ENCODE results near the gene KCNQ1.

Gene KCNQ1

DNA sequence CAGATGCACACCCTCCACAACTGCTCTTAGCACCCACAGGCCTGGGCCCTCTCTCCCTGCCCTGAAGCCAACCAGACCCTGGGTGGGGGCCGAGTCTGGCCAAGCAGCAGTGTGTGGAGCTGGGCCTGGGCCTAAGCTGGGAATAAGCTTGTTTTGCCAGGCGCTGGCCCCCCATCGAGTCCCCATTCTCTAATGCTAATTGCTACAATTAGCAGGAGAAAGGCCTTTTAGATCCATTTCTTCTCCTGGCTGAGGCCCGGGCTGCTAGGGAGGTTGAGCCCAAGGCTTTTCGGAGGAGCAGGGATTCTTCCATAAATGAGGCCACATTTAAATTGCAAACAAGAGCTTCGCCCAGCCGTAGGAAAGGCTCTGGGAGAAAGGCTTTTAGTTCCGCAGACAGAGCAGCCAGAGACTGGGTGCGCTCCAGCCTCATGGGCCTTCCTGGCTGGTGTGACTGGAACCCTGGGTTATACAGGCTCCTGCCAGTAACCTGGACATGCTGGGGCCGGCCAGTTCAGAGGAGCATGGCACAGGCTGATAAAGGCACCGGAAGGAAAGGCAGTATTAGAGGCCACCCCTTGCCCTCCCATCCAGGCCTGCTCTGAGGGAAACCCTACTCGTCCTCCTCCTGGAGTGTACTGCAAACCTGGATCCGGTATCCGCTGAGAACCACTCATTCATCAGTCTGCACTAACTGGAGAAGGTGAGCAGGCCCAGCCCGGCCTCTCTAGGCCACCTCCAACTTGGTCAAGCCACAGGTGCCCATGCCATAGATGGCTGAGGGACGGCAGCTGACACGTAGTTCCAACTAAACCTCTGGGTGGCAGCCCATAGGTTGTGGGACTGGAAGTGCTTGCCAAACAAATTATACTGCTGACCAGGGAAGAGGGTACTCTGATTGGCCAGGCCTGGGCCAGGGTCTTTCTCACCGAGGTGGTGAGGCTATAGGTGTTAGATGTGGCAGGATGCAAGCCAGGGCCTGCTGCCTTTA is 248.8 kb downstream of the KCNQ1 start:
- no peak for DNase-seq (ENCODE audit: low read depth)
- TF ChIP-seq, protein P1, sequence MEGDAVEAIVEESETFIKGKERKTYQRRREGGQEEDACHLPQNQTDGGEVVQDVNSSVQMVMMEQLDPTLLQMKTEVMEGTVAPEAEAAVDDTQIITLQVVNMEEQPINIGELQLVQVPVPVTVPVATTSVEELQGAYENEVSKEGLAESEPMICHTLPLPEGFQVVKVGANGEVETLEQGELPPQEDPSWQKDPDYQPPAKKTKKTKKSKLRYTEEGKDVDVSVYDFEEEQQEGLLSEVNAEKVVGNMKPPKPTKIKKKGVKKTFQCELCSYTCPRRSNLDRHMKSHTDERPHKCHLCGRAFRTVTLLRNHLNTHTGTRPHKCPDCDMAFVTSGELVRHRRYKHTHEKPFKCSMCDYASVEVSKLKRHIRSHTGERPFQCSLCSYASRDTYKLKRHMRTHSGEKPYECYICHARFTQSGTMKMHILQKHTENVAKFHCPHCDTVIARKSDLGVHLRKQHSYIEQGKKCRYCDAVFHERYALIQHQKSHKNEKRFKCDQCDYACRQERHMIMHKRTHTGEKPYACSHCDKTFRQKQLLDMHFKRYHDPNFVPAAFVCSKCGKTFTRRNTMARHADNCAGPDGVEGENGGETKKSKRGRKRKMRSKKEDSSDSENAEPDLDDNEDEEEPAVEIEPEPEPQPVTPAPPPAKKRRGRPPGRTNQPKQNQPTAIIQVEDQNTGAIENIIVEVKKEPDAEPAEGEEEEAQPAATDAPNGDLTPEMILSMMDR (IDR thresholded peaks at IDR 0.05; ENCODE audit: low read depth, low read length, missing control alignments), result no peak
- H3K4me3 ChIP-seq (ENCODE audit: low read depth, low read length), result no peak overlapping the region
- in situ Hi-C loops (cut with HindIII; ENCODE audit: low sequenced_read_pairs), result no loop called here

DNA sequence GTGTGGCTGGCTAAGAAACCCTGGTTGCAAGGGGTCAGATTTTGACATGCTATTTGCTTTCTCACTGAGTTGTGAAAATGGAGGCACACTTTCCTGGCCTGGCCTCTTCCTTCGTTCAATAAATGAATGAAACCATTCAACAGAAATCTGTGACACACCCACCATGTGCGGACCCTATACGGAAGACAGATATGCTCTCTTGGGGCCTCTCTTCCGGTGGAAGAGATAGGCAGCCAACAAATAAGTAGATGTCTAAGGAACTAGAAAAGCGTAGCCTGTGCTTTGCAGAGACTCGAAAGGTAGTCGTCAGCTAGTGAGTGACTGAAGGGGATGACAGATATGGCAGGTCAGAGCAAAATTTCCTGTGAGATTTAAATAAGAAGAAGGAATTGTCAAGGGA is 249.7 kb downstream of the KCNQ1 start:
- no peak overlapping the region for H3K4me3 ChIP-seq (ENCODE audit: low read depth, low read length)

DNA sequence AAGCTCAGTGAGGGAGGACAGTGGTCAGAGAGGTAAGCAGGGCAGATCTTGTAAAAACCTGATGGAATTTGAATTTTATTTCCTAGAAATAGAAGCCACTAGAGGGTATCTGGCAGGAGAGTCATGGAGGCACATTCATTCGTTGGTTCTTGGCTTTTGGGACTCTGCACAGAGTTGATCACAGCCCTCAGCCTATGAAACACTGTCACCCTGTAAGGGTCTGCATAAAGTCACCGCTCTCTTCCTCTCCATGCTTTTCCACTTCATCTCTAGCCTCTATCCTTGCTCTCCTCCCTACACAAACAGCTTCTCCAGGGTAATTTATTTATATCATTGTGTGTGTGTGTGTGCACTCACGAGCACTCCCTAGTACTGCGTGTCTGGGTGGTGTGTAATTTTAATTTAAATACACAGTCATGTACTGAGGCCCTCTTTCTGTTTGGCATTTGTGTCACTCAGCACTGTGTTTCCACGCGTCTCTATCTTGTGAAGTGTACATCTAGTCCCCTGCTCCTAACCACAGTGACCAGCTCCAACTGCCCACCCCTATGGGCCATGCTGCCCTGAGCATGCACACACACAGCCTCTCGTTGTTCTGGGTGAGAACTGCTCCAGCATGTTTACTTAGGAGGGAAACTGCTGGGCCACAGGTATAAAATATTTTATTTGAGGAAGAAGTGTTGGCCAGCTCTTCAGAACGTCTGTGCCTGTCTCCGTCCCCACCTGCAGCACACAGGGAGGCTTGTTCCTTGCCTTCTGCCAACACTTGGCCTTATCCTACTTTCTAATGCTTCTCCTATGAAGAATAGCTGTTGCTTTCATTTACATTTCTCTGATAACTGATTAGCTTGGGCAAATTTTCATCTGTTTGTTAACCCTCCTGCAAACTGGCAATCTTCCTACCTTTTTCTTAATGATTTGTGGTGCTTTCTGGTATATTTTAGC is 250.5 kb downstream of the KCNQ1 start:
- in situ Hi-C loops (cut with HindIII; ENCODE audit: low sequenced_read_pairs), result no loop called here
- no peak for DNase-seq (ENCODE audit: low read depth)
- TF ChIP-seq, protein P1 (IDR thresholded peaks at IDR 0.05; ENCODE audit: low read depth, low read length, missing control alignments), result no peak
- no peak overlapping the region for H3K4me3 ChIP-seq (ENCODE audit: low read depth, low read length)

More for the DNA sequence above, 249.7 kb downstream of the KCNQ1 start:
- in situ Hi-C loops (cut with HindIII; ENCODE audit: low sequenced_read_pairs), result no loop called here
- TF ChIP-seq, protein P1 (IDR thresholded peaks at IDR 0.05; ENCODE audit: low read depth, low read length, missing control alignments), result no peak
- DNase-seq (ENCODE audit: low read depth), result no peak

DNA sequence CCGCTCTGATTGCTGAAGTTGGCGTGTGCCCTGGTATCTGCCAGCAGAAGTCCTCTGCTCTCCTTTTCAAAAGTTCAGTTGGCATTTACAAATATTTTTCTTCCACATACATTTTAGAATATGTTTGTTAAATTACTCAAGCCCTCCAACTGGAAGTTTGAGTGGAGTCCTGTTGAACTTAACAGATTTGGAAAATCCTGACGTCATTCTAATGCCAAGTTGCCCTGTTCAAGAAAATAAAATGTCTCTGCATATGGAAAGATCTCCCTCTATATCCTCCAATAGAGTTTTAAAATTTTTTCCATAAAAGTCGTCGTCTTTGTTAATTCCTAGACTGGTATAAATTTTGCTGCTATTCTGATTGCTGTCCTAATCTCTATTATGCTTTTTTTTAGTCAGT is 251.6 kb downstream of the KCNQ1 start:
- no peak for DNase-seq (ENCODE audit: low read depth)
- no peak overlapping the region for H3K4me3 ChIP-seq (ENCODE audit: low read depth, low read length)
- TF ChIP-seq, protein P1 (IDR thresholded peaks at IDR 0.05; ENCODE audit: low read depth, low read length, missing control alignments), result no peak
- in situ Hi-C loops (cut with HindIII; ENCODE audit: low sequenced_read_pairs), result no loop called here

DNA sequence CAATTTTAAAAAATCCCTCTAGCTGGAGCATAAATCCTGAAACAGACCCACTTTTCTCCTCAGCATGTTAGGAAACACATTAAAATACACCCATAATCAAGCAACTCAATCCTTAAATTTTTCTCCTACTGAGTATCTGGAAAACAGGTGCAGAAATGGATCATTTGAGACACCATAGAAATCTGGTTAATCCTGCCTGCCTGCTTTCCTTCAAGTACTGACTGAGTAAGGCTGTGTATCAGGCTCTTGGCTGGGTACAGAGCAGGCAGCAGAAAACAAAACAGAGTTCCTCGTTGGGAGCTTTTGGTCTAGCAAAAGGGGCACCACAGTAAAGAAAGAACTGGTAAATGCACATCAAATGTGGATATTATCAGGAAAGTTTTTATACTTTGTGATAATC is 253.1 kb downstream of the KCNQ1 start:
- in situ Hi-C loops (cut with HindIII; ENCODE audit: low sequenced_read_pairs), result no loop called here
- no peak for DNase-seq (ENCODE audit: low read depth)
- TF ChIP-seq, protein P1 (IDR thresholded peaks at IDR 0.05; ENCODE audit: low read depth, low read length, missing control alignments), result no peak
- H3K4me3 ChIP-seq (ENCODE audit: low read depth, low read length), result peak overlapping the region; percentile 81

Data from astrocyte of the cerebellum (primary cell).